Nephron progenitor cell (in vitro differentiated cells): ENCODE measurements around the gene MAST4.

Source experiments
- DNase-seq: peaks from one replicate; pipeline ENCODE4 v3.0.0; 2021
- H3K27ac Mint-ChIP-seq: 2 replicates; pipeline ENCODE4 v1.8.0; 2021; ENCODE audit warnings: mild to moderate bottlenecking, moderate library complexity, mixed read lengths
- H3K27me3 Mint-ChIP-seq: 2 replicates; pipeline ENCODE4 v1.8.0; 2021; ENCODE audit warnings: mild to moderate bottlenecking, low read depth, mixed read lengths; ENCODE audit not compliant: poor library complexity
- H3K36me3 Mint-ChIP-seq: 2 replicates; pipeline ENCODE4 v1.8.0; 2021; ENCODE audit warnings: low read depth, mixed read lengths
- H3K4me1 Mint-ChIP-seq: 2 replicates; pipeline ENCODE4 v1.8.0; 2021; ENCODE audit warnings: mixed read lengths
- H3K4me3 Mint-ChIP-seq: 2 replicates; pipeline ENCODE4 v1.8.0; 2021; ENCODE audit warnings: mild to moderate bottlenecking, moderate library complexity, mixed read lengths
- H3K9me3 Mint-ChIP-seq: 2 replicates; pipeline ENCODE4 v1.8.0; 2021; ENCODE audit warnings: mild to moderate bottlenecking, moderate library complexity, mixed read lengths
- CTCF ChIP-seq: fragments of 200-600 bp; sonication (generic); IDR thresholded peaks from 2 replicates; pipeline ENCODE4 v1.5.0; 2021; ENCODE audit warnings: antibody characterized with exemption

Gene MAST4

GRCh38 chr5:67189931-67190330 is 593.7 kb downstream of the MAST4 start:
- Mint-ChIP-seq H3K4me3 (no peak overlapping the region), H3K27me3 (peaks cover 4% of the 10 kb centered on the region), H3K4me1 (peaks cover 46% of the 10 kb centered on the region), H3K36me3 (peaks cover 17% of the 10 kb centered on the region), H3K9me3 (peaks cover 22% of the 10 kb centered on the region), H3K27ac (no peak overlapping the region)
- no peak for TF ChIP-seq CTCF
- no peak for DNase-seq

- Mint-ChIP-seq H3K4me1 (peaks cover 42% of the 10 kb centered on the region), H3K36me3 (peaks cover 17% of the 10 kb centered on the region)
Observed at GRCh38 chr5:67190410-67190809, 594.2 kb downstream of the MAST4 start.

GRCh38 chr5:67190861-67191260 is 594.7 kb downstream of the MAST4 start:
- H3K36me3 Mint-ChIP-seq = peaks cover 17% of the 10 kb centered on the region
- H3K9me3 Mint-ChIP-seq = peaks cover 18% of the 10 kb centered on the region
- TF ChIP-seq CTCF = no peak
- peaks cover 5% of the 10 kb centered on the region for H3K27me3 Mint-ChIP-seq
- H3K4me1 Mint-ChIP-seq = peaks cover 41% of the 10 kb centered on the region
- DNase-seq = no peak
- H3K4me3 Mint-ChIP-seq = no peak overlapping the region
- H3K27ac Mint-ChIP-seq = peak overlapping the region; percentile 2

More at GRCh38 chr5:67190410-67190809, 594.2 kb downstream of the MAST4 start:
- Mint-ChIP-seq H3K9me3 (peaks cover 18% of the 10 kb centered on the region), H3K4me3 (no peak overlapping the region), H3K27me3 (peaks cover 5% of the 10 kb centered on the region), H3K27ac (no peak overlapping the region)
- DNase-seq = no peak
- TF ChIP-seq CTCF = no peak

GRCh38 chr5:67192719-67193438 is 596.7 kb downstream of the MAST4 start:
- Mint-ChIP-seq H3K4me3 (no peak overlapping the region), H3K27me3 (peaks cover 8% of the 10 kb centered on the region), H3K27ac (no peak overlapping the region), H3K9me3 (peaks cover 18% of the 10 kb centered on the region), H3K4me1 (peaks cover 41% of the 10 kb centered on the region), H3K36me3 (peaks cover 17% of the 10 kb centered on the region)
- DNase-seq = no peak
- no peak for TF ChIP-seq CTCF

GRCh38 chr5:67193439-67193807 is 597.2 kb downstream of the MAST4 start:
- H3K9me3 Mint-ChIP-seq = peaks cover 18% of the 10 kb centered on the region
- TF ChIP-seq CTCF = no peak
- peaks cover 41% of the 10 kb centered on the region for H3K4me1 Mint-ChIP-seq
- H3K27me3 Mint-ChIP-seq = peaks cover 11% of the 10 kb centered on the region
- H3K36me3 Mint-ChIP-seq = peaks cover 17% of the 10 kb centered on the region
- no peak for DNase-seq
- H3K27ac Mint-ChIP-seq = no peak overlapping the region
- no peak overlapping the region for H3K4me3 Mint-ChIP-seq

GRCh38 chr5:67194166-67194565 is 598.0 kb downstream of the MAST4 start:
- no peak for DNase-seq

More at GRCh38 chr5:67194166-67194565, 598.0 kb downstream of the MAST4 start:
- Mint-ChIP-seq H3K4me1 (peaks cover 35% of the 10 kb centered on the region), H3K27me3 (peaks cover 11% of the 10 kb centered on the region), H3K36me3 (peaks cover 17% of the 10 kb centered on the region), H3K27ac (no peak overlapping the region), H3K9me3 (peaks cover 18% of the 10 kb centered on the region), H3K4me3 (no peak overlapping the region)
- no peak for TF ChIP-seq CTCF
